ENCODE measurements around the gene PSENEN. TPM values are rescaled to one million over a fixed set of nuclear protein-coding genes. Genes with fewer than 3 reads are reported as not detected.
A peak's percentile ranks its signal among the peaks of the same experiment; 100 is the strongest.

Gene PSENEN
- total RNA-seq, 1 experiment from 2014 or later: 69.7 TPM

GRCh38 chr19:35777086-35777841 lies 31.8 kb downstream of the PSENEN start:
- Histone ChIP-seq H2BK20ac (ENCODE audit: low read depth, low read length, poor library complexity, severe bottlenecking) (no peak overlapping the region), H3T11ph (ENCODE audit: low read length) (no peak overlapping the region), H3K27me3 (ENCODE audit: insufficient read depth, low read length) (no peaks in the 10 kb centered on the region), H3K4ac (ENCODE audit: low read depth, low read length) (no peak overlapping the region), H2BK12ac (ENCODE audit: insufficient read length, low read depth, low read length) (no peak overlapping the region), H3K9ac (ENCODE audit: extremely low read depth, insufficient read length, low read length) (no peak overlapping the region), H3K27ac (ENCODE audit: insufficient read length, low read depth, low read length) (no peak overlapping the region), H3K9me3 (ENCODE audit: control insufficient read depth, low read depth, low read length) (no peaks in the 10 kb centered on the region), H4K5ac (ENCODE audit: insufficient read length, low read depth, low read length) (no peak overlapping the region), H3K23me2 (ENCODE audit: insufficient read length, low read depth, low read length, poor library complexity, severe bottlenecking) (peaks cover 5% of the 10 kb centered on the region), H3K79me1 (ENCODE audit: insufficient read depth, low read depth, low read length, poor library complexity, severe bottlenecking) (no peaks in the 10 kb centered on the region), H3K79me2 (ENCODE audit: insufficient read depth, low read length) (no peaks in the 10 kb centered on the region), H3K4me1 (ENCODE audit: insufficient read depth, low read length) (peaks cover 5% of the 10 kb centered on the region; the same call in 1 of the 2 replicates), H3K18ac (ENCODE audit: insufficient read length, low read depth, low read length) (no peak overlapping the region), H4K8ac (replicated peaks; ENCODE audit: insufficient read length, low read depth, low read length) (no peak overlapping the region), H3K4me2 (ENCODE audit: insufficient read depth, insufficient read length, low read length) (no peak overlapping the region), H2BK5ac (ENCODE audit: insufficient read length, low read length) (no peak overlapping the region), H3K14ac (ENCODE audit: insufficient read depth, low read length) (0 out of 2 replicates have a peak overlapping the region, but pooled peaks have one; percentile 13), H4K20me1 (ENCODE audit: control insufficient read depth, insufficient read depth, insufficient read length) (no peaks in the 10 kb centered on the region), H3K56ac (ENCODE audit: insufficient read length, low read depth, low read length) (no peak overlapping the region), H4K91ac (ENCODE audit: insufficient read length, low read depth, low read length) (no peak overlapping the region), H2BK15ac (ENCODE audit: low read depth, low read length) (no peak overlapping the region), H3K23ac (ENCODE audit: insufficient read length, low read depth, low read length) (no peak overlapping the region), H2BK120ac (ENCODE audit: low read depth, low read length, poor library complexity, severe bottlenecking) (no peak overlapping the region), H2AK5ac (ENCODE audit: insufficient read length, low read length) (no peak overlapping the region), H2AFZ (ENCODE audit: low read length) (no peak overlapping the region)
- Mint-ChIP-seq H3K27me3 (ENCODE audit: low read depth) (peaks cover 39% of the 10 kb centered on the region), H3K4me3 (peak overlapping the region; percentile 65 to 88), H3K4me1 (peaks cover 31 to 39% of the 10 kb centered on the region in 2 experiments), H3K27ac (peak overlapping the region in 1 of 3 experiments; percentile 63; a peak in 1 of 7 replicates), H3K9me3 (no peaks in the 10 kb centered on the region; a peak in 1 of 5 replicates), H3K36me3 (ENCODE audit: insufficient read depth in 1 of 3, low read depth in 3 of 3) (peaks cover 0 to 4% (median 2%) of the 10 kb centered on the region in 3 experiments; a peak in 2 of 7 replicates)
- no CpG with 5 or more reads among the region's 19 CpGs for WGBS (ENCODE audit: extremely low coverage, insufficient read length, low lambda C conversion rate)
- peak; percentile 77 for DNase-seq
- TF ChIP-seq, protein P1, sequence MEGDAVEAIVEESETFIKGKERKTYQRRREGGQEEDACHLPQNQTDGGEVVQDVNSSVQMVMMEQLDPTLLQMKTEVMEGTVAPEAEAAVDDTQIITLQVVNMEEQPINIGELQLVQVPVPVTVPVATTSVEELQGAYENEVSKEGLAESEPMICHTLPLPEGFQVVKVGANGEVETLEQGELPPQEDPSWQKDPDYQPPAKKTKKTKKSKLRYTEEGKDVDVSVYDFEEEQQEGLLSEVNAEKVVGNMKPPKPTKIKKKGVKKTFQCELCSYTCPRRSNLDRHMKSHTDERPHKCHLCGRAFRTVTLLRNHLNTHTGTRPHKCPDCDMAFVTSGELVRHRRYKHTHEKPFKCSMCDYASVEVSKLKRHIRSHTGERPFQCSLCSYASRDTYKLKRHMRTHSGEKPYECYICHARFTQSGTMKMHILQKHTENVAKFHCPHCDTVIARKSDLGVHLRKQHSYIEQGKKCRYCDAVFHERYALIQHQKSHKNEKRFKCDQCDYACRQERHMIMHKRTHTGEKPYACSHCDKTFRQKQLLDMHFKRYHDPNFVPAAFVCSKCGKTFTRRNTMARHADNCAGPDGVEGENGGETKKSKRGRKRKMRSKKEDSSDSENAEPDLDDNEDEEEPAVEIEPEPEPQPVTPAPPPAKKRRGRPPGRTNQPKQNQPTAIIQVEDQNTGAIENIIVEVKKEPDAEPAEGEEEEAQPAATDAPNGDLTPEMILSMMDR (conservative IDR thresholded peaks at IDR 0.05): no peak
